ENCODE results near the gene IL20RB.
"Not testable (repeated sequence)": the region's sequence is repeated elsewhere in the genome, so short reads cannot be mapped to it uniquely, and the experiment has no call there.

Gene IL20RB

GRCh38 chr3:136960838-136961836, 3.4 kb downstream of the IL20RB start:
- peaks cover 3% of the 10 kb centered on the region; the same call in 1 of the 2 replicates for H3K4me1 ChIP-seq (ENCODE audit: insufficient read depth, low read length)
- H3K4me3 ChIP-seq (ENCODE audit: low read length), result no peak overlapping the region
- H3K27me3 ChIP-seq (ENCODE audit: insufficient read depth, low read length), result no peaks in the 10 kb centered on the region
- no peaks in the 10 kb centered on the region for H3K9me3 ChIP-seq (ENCODE audit: insufficient read depth, low read depth, low read length)
- no peak overlapping the region for H3K9ac ChIP-seq (ENCODE audit: low read depth, low read length)
- H3K27ac ChIP-seq (ENCODE audit: low read length), result no peak overlapping the region
- no peaks in the 10 kb centered on the region for H3K36me3 ChIP-seq (ENCODE audit: insufficient read depth, low read depth, low read length)

GRCh38 chr3:136962927-136963326, 5.1 kb downstream of the IL20RB start:
- no peak overlapping the region for H3K4me3 ChIP-seq (ENCODE audit: low read length)
- no peak overlapping the region for H3K27ac ChIP-seq (ENCODE audit: low read length)
- no peaks in the 10 kb centered on the region for H3K27me3 ChIP-seq (ENCODE audit: insufficient read depth, low read length)
- H3K4me1 ChIP-seq (ENCODE audit: insufficient read depth, low read length), result no peaks in the 10 kb centered on the region
- H3K9me3 ChIP-seq (ENCODE audit: insufficient read depth, low read depth, low read length), result no peaks in the 10 kb centered on the region
- H3K36me3 ChIP-seq (ENCODE audit: insufficient read depth, low read depth, low read length), result no peaks in the 10 kb centered on the region
- H3K9ac ChIP-seq (ENCODE audit: low read depth, low read length), result no peak overlapping the region

- not testable (repeated sequence) for H3K27me3 ChIP-seq (ENCODE audit: insufficient read depth, low read length); H3K9ac ChIP-seq (ENCODE audit: low read depth, low read length); H3K36me3 ChIP-seq (ENCODE audit: insufficient read depth, low read depth, low read length); H3K9me3 ChIP-seq (ENCODE audit: insufficient read depth, low read depth, low read length); H3K4me3 ChIP-seq (ENCODE audit: low read length); H3K4me1 ChIP-seq (ENCODE audit: insufficient read depth, low read length); H3K27ac ChIP-seq (ENCODE audit: low read length)
These were observed 11.8 kb downstream of the IL20RB start for GRCh38 chr3:136969539-136969938.

GRCh38 chr3:136973352-136973751, 15.6 kb downstream of the IL20RB start:
- H3K27ac ChIP-seq (ENCODE audit: low read length), result no peak overlapping the region
- H3K36me3 ChIP-seq (ENCODE audit: insufficient read depth, low read depth, low read length), result no peaks in the 10 kb centered on the region
- no peaks in the 10 kb centered on the region for H3K4me1 ChIP-seq (ENCODE audit: insufficient read depth, low read length)
- no peak overlapping the region for H3K9ac ChIP-seq (ENCODE audit: low read depth, low read length)
- H3K27me3 ChIP-seq (ENCODE audit: insufficient read depth, low read length), result no peaks in the 10 kb centered on the region
- no peaks in the 10 kb centered on the region for H3K9me3 ChIP-seq (ENCODE audit: insufficient read depth, low read depth, low read length)
- H3K4me3 ChIP-seq (ENCODE audit: low read length), result no peak overlapping the region

GRCh38 chr3:136974670-136975069, 16.9 kb downstream of the IL20RB start:
- no peak overlapping the region for H3K4me3 ChIP-seq (ENCODE audit: low read length)
- no peaks in the 10 kb centered on the region for H3K27me3 ChIP-seq (ENCODE audit: insufficient read depth, low read length)
- H3K9me3 ChIP-seq (ENCODE audit: insufficient read depth, low read depth, low read length), result no peaks in the 10 kb centered on the region
- no peaks in the 10 kb centered on the region for H3K4me1 ChIP-seq (ENCODE audit: insufficient read depth, low read length)
- H3K27ac ChIP-seq (ENCODE audit: low read length), result no peak overlapping the region
- no peaks in the 10 kb centered on the region for H3K36me3 ChIP-seq (ENCODE audit: insufficient read depth, low read depth, low read length)
- H3K9ac ChIP-seq (ENCODE audit: low read depth, low read length), result no peak overlapping the region

- Histone ChIP-seq H3K27ac (ENCODE audit: low read length) (no peak overlapping the region), H3K27me3 (ENCODE audit: insufficient read depth, low read length) (no peaks in the 10 kb centered on the region), H3K36me3 (ENCODE audit: insufficient read depth, low read depth, low read length) (no peaks in the 10 kb centered on the region), H3K9me3 (ENCODE audit: insufficient read depth, low read depth, low read length) (no peaks in the 10 kb centered on the region), H3K9ac (ENCODE audit: low read depth, low read length) (no peak overlapping the region), H3K4me1 (ENCODE audit: insufficient read depth, low read length) (no peaks in the 10 kb centered on the region), H3K4me3 (ENCODE audit: low read length) (no peak overlapping the region)
These were observed 21.4 kb downstream of the IL20RB start for GRCh38 chr3:136979204-136979603.

- no peaks in the 10 kb centered on the region for H3K27me3 ChIP-seq (ENCODE audit: insufficient read depth, low read length)
- no peaks in the 10 kb centered on the region for H3K4me1 ChIP-seq (ENCODE audit: insufficient read depth, low read length)
- H3K9me3 ChIP-seq (ENCODE audit: insufficient read depth, low read depth, low read length), result no peaks in the 10 kb centered on the region
- H3K9ac ChIP-seq (ENCODE audit: low read depth, low read length), result no peak overlapping the region
- H3K4me3 ChIP-seq (ENCODE audit: low read length), result no peak overlapping the region
- no peaks in the 10 kb centered on the region for H3K36me3 ChIP-seq (ENCODE audit: insufficient read depth, low read depth, low read length)
- H3K27ac ChIP-seq (ENCODE audit: low read length), result no peak overlapping the region
These were observed 21.9 kb downstream of the IL20RB start for GRCh38 chr3:136979684-136980083.

- no peak overlapping the region for H3K27ac ChIP-seq (ENCODE audit: low read length)
- H3K9me3 ChIP-seq (ENCODE audit: insufficient read depth, low read depth, low read length), result no peaks in the 10 kb centered on the region
- no peak overlapping the region for H3K9ac ChIP-seq (ENCODE audit: low read depth, low read length)
- no peaks in the 10 kb centered on the region for H3K27me3 ChIP-seq (ENCODE audit: insufficient read depth, low read length)
- H3K36me3 ChIP-seq (ENCODE audit: insufficient read depth, low read depth, low read length), result no peaks in the 10 kb centered on the region
- H3K4me1 ChIP-seq (ENCODE audit: insufficient read depth, low read length), result no peaks in the 10 kb centered on the region
- no peak overlapping the region for H3K4me3 ChIP-seq (ENCODE audit: low read length)
These were observed 24.2 kb downstream of the IL20RB start for GRCh38 chr3:136982033-136982432.

- Histone ChIP-seq H3K4me3 (ENCODE audit: low read length) (no peak overlapping the region), H3K4me1 (ENCODE audit: insufficient read depth, low read length) (no peaks in the 10 kb centered on the region), H3K9ac (ENCODE audit: low read depth, low read length) (no peak overlapping the region), H3K27me3 (ENCODE audit: insufficient read depth, low read length) (no peaks in the 10 kb centered on the region), H3K36me3 (ENCODE audit: insufficient read depth, low read depth, low read length) (no peaks in the 10 kb centered on the region), H3K27ac (ENCODE audit: low read length) (no peak overlapping the region), H3K9me3 (ENCODE audit: insufficient read depth, low read depth, low read length) (no peaks in the 10 kb centered on the region)
These were observed 24.8 kb downstream of the IL20RB start for GRCh38 chr3:136982520-136983138.

- Histone ChIP-seq H3K9ac (ENCODE audit: low read depth, low read length) (no peak overlapping the region), H3K9me3 (ENCODE audit: insufficient read depth, low read depth, low read length) (no peaks in the 10 kb centered on the region), H3K4me3 (ENCODE audit: low read length) (no peak overlapping the region), H3K36me3 (ENCODE audit: insufficient read depth, low read depth, low read length) (no peaks in the 10 kb centered on the region), H3K4me1 (ENCODE audit: insufficient read depth, low read length) (no peaks in the 10 kb centered on the region), H3K27ac (ENCODE audit: low read length) (no peak overlapping the region), H3K27me3 (ENCODE audit: insufficient read depth, low read length) (no peaks in the 10 kb centered on the region)
These were observed 27.1 kb downstream of the IL20RB start for GRCh38 chr3:136984837-136985236.

GRCh38 chr3:136987398-136987980, 29.7 kb downstream of the IL20RB start:
- H3K4me1 ChIP-seq (ENCODE audit: insufficient read depth, low read length); H3K4me3 ChIP-seq (ENCODE audit: low read length); H3K27me3 ChIP-seq (ENCODE audit: insufficient read depth, low read length); H3K27ac ChIP-seq (ENCODE audit: low read length); H3K36me3 ChIP-seq (ENCODE audit: insufficient read depth, low read depth, low read length); H3K9me3 ChIP-seq (ENCODE audit: insufficient read depth, low read depth, low read length); H3K9ac ChIP-seq (ENCODE audit: low read depth, low read length): not testable (repeated sequence)

GRCh38 chr3:136988651-136989050, 30.9 kb downstream of the IL20RB start:
- H3K27ac ChIP-seq (ENCODE audit: low read length), result no peak overlapping the region
- no peak overlapping the region for H3K4me3 ChIP-seq (ENCODE audit: low read length)
- no peaks in the 10 kb centered on the region for H3K4me1 ChIP-seq (ENCODE audit: insufficient read depth, low read length)
- no peaks in the 10 kb centered on the region for H3K36me3 ChIP-seq (ENCODE audit: insufficient read depth, low read depth, low read length)
- no peaks in the 10 kb centered on the region for H3K27me3 ChIP-seq (ENCODE audit: insufficient read depth, low read length)
- no peaks in the 10 kb centered on the region for H3K9me3 ChIP-seq (ENCODE audit: insufficient read depth, low read depth, low read length)
- H3K9ac ChIP-seq (ENCODE audit: low read depth, low read length), result no peak overlapping the region

Data from iPS-20b (cell line).